Head of caudate nucleus (tissue), 42 donors: Measurements from ENCODE around the gene STK16.
"Not testable (repeated sequence)": the region's sequence is repeated elsewhere in the genome, so short reads cannot be mapped to it uniquely, and the experiment has no call there.

Experiments
- DNase-seq, 42 donors: peaks; one replicate each; pipeline versions ENCODE4 v3.0.0 to v3.0.0-alpha.2; 2020 to 2021; ENCODE audit warnings: mixed read lengths in 7 of 42
- intact Hi-C: fragments of 100-400 bp; cut with DNase I; formaldehyde crosslinking; loops from one replicate; pipeline ENCODE4 v1.15.0; 2022

The STK16 gene

GRCh38 chr2:219252900-219253752 is 7.8 kb downstream of the STK16 start, which contains the start of gene TUBA4B:
Gene TUBA4B, plus strand, starts transcription at chr2:219253243. Its CDS starts 165 bp downstream, at chr2:219253408.
- DNase-seq, result peak in 35 of 42 donors; percentile 13 to 64 (median 38)
- intact Hi-C loops, result no loop called here

GRCh38 chr2:219253753-219254589 is 8.7 kb downstream of the STK16 start, which contains the start of gene TUBA4A:
Gene TUBA4A, minus strand, starts transcription at chr2:219253918. Its CDS starts 60 bp downstream, at chr2:219253858.
- intact Hi-C loops, result no loop called here
- DNase-seq, result peak; percentile 70 to 94 (median 87)

DNA sequence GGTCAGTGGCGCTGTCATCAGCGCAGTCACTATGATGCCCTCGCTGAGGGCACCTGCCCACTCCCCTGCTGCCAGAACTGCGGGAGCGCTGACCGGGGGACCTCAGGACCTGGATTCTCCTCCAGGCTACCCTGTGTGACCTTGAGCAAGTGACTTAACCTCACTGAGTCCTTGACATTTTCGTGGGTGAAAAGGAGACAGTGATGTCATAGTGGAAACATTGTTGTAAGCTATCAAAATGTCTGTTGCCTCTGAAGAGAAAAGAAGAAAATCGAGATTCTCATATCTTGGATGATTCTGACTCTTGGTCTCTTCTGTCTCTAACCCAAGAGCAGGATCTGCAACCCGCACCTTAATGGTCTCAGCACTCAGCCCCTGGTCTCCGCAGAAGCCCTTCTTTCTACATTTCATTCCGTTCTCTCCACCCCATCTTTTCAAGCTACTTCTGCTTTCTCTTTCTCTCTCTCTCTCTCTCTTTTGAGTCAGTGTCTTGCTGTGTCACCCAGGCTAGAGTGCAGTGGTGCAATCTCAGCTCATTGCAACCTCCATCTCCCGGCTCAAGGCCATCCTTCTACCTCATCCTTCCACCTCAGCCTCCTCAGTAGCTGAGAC is 9.4 kb downstream of the STK16 start:
- intact Hi-C loops, result no loop called here
- no peak for DNase-seq

DNA sequence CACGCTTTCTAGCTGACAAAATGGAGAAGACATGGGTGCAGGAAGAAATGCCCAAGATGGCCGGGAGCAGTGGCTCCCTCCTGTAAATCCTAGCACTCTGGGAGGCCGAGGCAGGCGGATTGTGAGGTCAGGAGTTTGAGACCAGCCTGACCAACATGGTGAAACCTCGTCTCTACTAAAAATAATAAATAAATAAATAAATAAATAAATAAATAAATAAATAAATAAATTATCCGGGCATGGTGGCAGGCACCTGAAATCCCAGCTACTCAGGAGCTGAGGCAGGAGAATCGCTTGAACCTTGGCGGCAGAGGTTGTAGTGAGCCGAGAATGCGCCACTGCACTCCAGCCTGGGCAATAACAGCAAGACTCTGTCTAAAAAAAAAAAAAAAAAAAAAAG is 13.7 kb downstream of the STK16 start:
- intact Hi-C loops, DNase-seq: not testable (repeated sequence)

GRCh38 chr2:219261024-219261855 is 16.0 kb downstream of the STK16 start:
- DNase-seq, result no peak
- intact Hi-C loops, result no loop called here

DNA sequence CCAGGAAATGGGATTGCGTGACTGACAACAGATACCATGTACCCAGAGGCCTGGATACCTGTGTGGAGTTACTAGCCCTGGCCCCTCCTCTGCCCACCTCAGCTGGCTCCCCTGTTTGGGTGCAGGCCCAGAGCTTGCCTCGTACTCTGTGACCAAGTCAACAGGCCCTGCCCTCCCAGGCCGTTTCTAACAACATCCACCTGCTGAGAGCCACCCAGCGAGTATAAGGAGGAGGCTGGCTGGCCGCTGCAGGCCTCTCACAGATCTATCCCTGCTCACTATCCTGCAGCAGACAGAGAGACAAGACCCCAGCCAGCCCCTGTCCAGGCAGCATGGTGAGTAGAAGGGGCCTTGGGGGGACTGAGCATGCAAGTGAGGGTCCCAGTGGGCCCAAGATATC is 21.0 kb downstream of the STK16 start:
- intact Hi-C loops, result no loop called here
- no peak for DNase-seq

DNA sequence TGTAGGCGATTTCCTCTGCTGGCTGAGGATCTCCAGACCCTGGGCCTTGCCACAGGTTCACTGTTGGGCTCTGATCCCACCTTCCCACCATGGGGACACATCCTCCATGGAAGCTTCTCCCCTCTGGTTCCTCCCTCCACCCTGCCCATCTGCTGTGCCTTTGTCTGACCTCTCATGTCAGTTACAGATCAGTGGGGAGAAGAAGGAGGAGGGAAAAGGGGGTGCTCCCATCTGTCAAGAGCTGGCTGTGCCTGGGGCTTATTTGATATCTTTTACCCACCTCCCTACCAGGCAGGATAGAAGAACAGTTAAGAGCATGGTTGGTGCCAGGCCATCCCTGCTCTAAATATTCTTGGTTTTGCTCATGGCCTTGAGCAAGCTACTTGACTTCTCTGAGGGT is 21.6 kb downstream of the STK16 start:
- intact Hi-C loops, result no loop called here
- DNase-seq, result no peak

- intact Hi-C loops, result no loop called here
Measured at GRCh38 chr2:219268294-219268693, 23.0 kb downstream of the STK16 start.

DNA sequence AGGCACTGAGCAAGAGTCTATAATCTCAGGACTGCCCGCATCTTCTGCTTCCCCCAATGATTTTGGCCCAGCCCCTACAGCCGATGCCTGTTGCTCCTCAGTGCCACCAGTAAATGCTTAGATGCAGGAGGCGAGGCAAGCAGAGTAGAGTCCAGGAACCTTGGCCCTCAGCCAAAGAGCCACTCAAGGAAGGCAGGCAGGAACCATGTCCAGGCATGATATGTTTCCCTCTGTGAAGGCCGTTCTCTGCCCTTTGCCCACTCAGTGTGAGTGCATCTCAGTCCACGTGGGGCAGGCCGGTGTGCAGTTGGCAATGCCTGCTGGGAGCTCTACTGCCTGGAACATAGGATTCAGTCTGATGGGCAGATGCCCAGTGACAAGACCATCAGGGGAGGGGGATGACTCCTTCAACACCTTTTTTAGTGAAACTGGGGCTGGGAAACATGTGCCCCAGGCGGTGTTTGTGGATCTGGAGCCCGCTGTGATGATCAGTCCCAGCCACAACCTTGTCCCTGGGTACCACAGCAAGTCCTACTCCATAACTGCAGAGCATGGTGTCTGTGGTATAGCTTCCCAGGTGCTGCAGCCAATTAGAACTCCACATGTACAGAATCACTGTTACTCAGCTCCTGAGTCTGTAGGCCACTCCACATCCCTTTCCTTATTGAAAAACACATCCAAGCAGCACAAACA is 24.2 kb downstream of the STK16 start:
- no peak for DNase-seq
- intact Hi-C loops, result no loop called here

More at GRCh38 chr2:219268294-219268693, 23.0 kb downstream of the STK16 start:
- DNase-seq, result no peak

- intact Hi-C loops, result no loop called here
- no peak for DNase-seq
Measured at GRCh38 chr2:219270055-219270372, 24.7 kb downstream of the STK16 start.

- intact Hi-C loops, result no loop called here
- DNase-seq, result peak in 1 of 42 donors; percentile 1
Measured at GRCh38 chr2:219271021-219271420, 25.7 kb downstream of the STK16 start.

DNA sequence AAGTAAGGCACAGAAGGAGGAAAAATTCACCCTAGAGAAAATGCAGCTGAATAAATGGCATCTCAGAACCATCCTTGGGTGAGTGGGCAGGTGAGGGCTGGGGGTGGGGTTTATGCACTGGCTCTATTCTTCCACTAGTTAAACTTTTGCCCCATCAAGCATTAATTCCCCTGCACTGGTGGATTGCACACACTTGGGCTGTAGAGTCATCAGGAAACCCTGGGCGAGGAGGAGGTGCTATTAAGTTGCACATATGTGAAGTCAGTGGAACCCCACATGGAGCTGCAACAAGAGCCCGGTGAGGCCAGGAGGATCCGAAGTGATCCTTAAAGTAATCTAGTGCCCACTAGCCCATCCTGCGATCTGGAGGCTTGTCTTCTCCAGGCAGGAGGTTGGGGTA is 27.1 kb downstream of the STK16 start:
- DNase-seq, result peak in 1 of 42 donors; percentile 1
- intact Hi-C loops, result no loop called here

DNA sequence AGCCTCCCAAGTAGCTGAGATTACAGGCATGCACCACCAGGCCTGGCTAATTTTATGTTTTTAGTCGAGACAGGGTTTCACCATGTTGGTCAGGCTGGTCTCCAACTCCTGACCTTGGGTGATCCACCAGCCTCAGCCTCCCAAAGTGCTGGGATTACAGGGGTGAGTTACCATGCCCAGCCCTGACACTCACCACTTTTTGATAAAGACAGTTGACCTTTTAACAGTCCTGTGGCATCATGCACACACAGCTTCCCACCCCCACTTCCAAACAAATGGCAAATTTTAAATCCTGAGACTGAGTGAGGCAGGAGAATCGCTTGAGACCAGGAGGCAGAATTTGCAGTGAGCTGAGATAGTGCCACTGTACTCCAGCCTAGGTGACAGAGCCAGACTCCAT is 27.7 kb downstream of the STK16 start:
- DNase-seq, result no peak
- intact Hi-C loops, result no loop called here

GRCh38 chr2:219273937-219274336 is 28.7 kb downstream of the STK16 start:
- intact Hi-C loops, result no loop called here
- peak in 1 of 42 donors; percentile 5 for DNase-seq

DNA sequence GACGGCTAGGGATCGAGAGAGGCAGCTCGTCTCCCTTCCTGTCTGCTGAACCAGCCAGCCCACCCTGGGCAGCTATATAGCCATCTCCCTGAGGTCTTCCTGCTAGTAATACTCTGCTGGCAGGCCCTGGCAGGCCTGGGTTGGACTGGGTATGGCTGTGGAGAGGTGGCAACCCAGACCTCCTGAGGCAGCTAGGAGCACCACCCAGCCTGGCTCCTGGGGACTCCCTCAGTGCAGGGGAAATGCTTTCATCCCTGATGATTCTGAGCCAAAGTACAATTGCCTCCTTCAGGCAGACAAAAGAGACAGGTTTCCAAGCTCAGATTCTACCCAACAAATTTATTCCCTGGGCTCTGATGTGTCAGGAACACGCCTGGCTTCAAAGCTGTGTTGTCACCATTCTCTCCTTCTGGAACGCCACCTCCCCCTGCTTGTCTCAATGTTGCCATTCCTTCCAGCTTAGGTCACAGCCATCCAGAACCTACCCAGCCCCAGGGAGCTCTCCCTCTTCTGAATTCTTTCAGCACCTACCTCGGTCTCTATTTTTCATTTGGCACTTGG is 29.2 kb downstream of the STK16 start:
- DNase-seq, result peak in 9 of 42 donors; percentile 28 to 71 (median 54)
- intact Hi-C loops, result no loop called here

- intact Hi-C loops, result loop anchor here (2.0 kb wide), 2 partner anchors 17 to 71 kb away; partner anchors contain the start of gene ZFAND2B
- peak; percentile 80 to 95 (median 89) for DNase-seq
Measured at GRCh38 chr2:219277703-219278654, 32.7 kb downstream of the STK16 start.
